Ishikawa (cell line): Measurements from ENCODE around the gene TUBGCP5.
A peak's percentile ranks its signal among the peaks of the same experiment; 100 is the strongest.

Experiments used
- CEBPB ChIP-seq: IDR thresholded peaks from 2 replicates; pipeline ENCODE4 v1.6.1; 2012
- CREB1 ChIP-seq: IDR thresholded peaks from 2 replicates; pipeline ENCODE4 v1.6.1; 2012; ENCODE audit warnings: low read depth
- EGR1 ChIP-seq: IDR thresholded peaks from 2 replicates; pipeline ENCODE4 v1.6.1; 2012
- EP300 ChIP-seq: IDR thresholded peaks from 2 replicates; pipeline ENCODE4 v1.6.1; 2012; ENCODE audit warnings: borderline replicate concordance
- FOXM1 ChIP-seq: IDR thresholded peaks from 2 replicates; pipeline ENCODE4 v1.6.1; 2012; ENCODE audit warnings: low read depth, borderline replicate concordance
- NFIC ChIP-seq: IDR thresholded peaks from 2 replicates; pipeline ENCODE4 v1.6.1; 2012
- RAD21 ChIP-seq: IDR thresholded peaks from 2 replicates; pipeline ENCODE4 v1.6.1; 2012; ENCODE audit warnings: low read depth
- TAF1 ChIP-seq: IDR thresholded peaks from 2 replicates; pipeline ENCODE4 v1.6.1; 2012; ENCODE audit warnings: low read depth, mild to moderate bottlenecking
- TCF12 ChIP-seq: IDR thresholded peaks from 2 replicates; pipeline ENCODE4 v1.6.1; 2012; ENCODE audit warnings: low read depth
- TEAD4 ChIP-seq: IDR thresholded peaks from 2 replicates; pipeline ENCODE4 v1.6.1; 2012
- YY1 ChIP-seq: IDR thresholded peaks from 2 replicates; pipeline ENCODE4 v1.6.1; 2012; ENCODE audit warnings: low read depth
- ZBTB7A ChIP-seq: IDR thresholded peaks from 2 replicates; pipeline ENCODE4 v1.6.1; 2012; ENCODE audit warnings: low read depth
- TF ChIP-seq, protein P1 (sequence below): IDR thresholded peaks from 2 replicates; pipeline ENCODE4 v1.6.1; 2012
- TF ChIP-seq, protein P2 (sequence below): IDR thresholded peaks from 2 replicates; pipeline ENCODE4 v1.6.1; 2012
- TF ChIP-seq, protein P3 (sequence below): IDR thresholded peaks from 2 replicates; pipeline ENCODE4 v1.6.1; 2012; ENCODE audit warnings: low read depth, mild to moderate bottlenecking

The TUBGCP5 gene

DNA sequence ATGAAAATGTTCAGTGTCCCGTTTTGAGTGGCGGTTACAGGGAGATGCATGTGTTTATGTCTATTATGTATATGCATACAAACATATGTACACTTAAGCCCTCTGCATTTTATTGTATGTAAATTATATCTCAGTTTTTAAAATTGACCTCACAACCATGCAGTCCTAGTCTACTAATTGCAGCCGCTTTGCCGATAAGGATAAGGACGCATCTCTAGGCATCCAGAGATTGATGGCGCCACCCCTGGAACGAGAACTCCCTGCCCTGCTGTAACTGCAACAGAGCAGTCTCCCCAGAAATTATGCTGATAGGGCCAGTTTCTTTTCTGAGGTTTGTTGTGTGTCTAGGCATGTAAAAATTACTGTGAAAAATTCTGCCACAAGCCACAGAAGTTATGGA lies 40.4 kb upstream of the TUBGCP5 start:
- no peak for TF ChIP-seq TCF12
- TF ChIP-seq, protein P1, sequence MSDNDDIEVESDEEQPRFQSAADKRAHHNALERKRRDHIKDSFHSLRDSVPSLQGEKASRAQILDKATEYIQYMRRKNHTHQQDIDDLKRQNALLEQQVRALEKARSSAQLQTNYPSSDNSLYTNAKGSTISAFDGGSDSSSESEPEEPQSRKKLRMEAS, result no peak
- no peak for TF ChIP-seq EGR1
- no peak for TF ChIP-seq NFIC
- TF ChIP-seq EP300, result no peak
- TF ChIP-seq, protein P2, sequence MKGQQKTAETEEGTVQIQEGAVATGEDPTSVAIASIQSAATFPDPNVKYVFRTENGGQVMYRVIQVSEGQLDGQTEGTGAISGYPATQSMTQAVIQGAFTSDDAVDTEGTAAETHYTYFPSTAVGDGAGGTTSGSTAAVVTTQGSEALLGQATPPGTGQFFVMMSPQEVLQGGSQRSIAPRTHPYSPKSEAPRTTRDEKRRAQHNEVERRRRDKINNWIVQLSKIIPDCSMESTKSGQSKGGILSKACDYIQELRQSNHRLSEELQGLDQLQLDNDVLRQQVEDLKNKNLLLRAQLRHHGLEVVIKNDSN, result no peak
- TF ChIP-seq CREB1, result no peak
- TF ChIP-seq, protein P3, sequence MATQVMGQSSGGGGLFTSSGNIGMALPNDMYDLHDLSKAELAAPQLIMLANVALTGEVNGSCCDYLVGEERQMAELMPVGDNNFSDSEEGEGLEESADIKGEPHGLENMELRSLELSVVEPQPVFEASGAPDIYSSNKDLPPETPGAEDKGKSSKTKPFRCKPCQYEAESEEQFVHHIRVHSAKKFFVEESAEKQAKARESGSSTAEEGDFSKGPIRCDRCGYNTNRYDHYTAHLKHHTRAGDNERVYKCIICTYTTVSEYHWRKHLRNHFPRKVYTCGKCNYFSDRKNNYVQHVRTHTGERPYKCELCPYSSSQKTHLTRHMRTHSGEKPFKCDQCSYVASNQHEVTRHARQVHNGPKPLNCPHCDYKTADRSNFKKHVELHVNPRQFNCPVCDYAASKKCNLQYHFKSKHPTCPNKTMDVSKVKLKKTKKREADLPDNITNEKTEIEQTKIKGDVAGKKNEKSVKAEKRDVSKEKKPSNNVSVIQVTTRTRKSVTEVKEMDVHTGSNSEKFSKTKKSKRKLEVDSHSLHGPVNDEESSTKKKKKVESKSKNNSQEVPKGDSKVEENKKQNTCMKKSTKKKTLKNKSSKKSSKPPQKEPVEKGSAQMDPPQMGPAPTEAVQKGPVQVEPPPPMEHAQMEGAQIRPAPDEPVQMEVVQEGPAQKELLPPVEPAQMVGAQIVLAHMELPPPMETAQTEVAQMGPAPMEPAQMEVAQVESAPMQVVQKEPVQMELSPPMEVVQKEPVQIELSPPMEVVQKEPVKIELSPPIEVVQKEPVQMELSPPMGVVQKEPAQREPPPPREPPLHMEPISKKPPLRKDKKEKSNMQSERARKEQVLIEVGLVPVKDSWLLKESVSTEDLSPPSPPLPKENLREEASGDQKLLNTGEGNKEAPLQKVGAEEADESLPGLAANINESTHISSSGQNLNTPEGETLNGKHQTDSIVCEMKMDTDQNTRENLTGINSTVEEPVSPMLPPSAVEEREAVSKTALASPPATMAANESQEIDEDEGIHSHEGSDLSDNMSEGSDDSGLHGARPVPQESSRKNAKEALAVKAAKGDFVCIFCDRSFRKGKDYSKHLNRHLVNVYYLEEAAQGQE, result no peak
- no peak for TF ChIP-seq CEBPB
- TF ChIP-seq YY1, result no peak
- no peak for TF ChIP-seq RAD21
- TF ChIP-seq FOXM1, result no peak
- no peak for TF ChIP-seq TAF1
- no peak for TF ChIP-seq TEAD4
- no peak for TF ChIP-seq ZBTB7A

DNA sequence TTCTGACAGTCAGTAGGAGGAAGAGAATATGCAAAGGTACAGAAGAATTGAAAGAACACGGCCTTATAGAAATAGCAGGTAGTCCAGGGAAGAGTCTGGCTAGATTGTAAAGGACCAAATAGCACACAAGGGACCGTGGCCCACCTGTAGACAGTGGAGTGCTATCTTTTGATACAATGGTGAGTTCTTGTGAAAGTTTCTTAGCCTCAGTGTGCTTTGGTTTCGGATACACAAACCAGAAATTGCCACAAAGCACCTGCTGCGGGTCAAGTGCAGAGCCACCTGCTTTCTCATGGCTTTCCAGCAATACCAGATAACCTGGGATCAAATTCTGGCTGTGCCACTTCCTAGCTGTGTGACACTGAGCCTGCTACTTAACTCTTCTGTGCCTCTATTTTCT lies 36.6 kb upstream of the TUBGCP5 start:
- TF ChIP-seq NFIC, result no peak

DNA sequence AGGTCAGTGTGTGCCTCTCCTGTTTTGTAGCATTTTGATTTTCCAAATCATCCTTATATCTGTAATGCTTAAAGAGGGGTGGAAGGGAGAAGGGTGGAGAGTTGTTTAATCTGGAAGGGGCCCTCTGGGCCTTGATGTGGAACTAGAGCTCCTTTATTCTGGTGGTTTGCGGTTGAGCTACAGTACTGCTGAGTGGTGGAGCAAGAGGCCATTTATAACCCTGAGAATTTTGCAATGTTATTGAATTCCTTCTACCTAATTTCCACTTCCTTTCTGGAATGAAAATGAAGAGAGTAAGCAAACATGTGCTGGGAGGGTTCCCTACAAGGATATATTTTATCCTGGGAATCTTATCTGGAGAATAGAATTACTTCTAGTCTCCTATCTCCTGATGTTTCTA lies 35.3 kb upstream of the TUBGCP5 start:
- TF ChIP-seq FOXM1 (no peak), RAD21 (no peak), ZBTB7A (no peak), TCF12 (no peak), TAF1 (no peak), YY1 (no peak), NFIC (no peak), EP300 (no peak), EGR1 (no peak), TEAD4 (no peak), CEBPB (no peak), CREB1 (no peak)
- TF ChIP-seq, protein P1, result no peak
- TF ChIP-seq, protein P2, result no peak
- TF ChIP-seq, protein P3, result no peak

DNA sequence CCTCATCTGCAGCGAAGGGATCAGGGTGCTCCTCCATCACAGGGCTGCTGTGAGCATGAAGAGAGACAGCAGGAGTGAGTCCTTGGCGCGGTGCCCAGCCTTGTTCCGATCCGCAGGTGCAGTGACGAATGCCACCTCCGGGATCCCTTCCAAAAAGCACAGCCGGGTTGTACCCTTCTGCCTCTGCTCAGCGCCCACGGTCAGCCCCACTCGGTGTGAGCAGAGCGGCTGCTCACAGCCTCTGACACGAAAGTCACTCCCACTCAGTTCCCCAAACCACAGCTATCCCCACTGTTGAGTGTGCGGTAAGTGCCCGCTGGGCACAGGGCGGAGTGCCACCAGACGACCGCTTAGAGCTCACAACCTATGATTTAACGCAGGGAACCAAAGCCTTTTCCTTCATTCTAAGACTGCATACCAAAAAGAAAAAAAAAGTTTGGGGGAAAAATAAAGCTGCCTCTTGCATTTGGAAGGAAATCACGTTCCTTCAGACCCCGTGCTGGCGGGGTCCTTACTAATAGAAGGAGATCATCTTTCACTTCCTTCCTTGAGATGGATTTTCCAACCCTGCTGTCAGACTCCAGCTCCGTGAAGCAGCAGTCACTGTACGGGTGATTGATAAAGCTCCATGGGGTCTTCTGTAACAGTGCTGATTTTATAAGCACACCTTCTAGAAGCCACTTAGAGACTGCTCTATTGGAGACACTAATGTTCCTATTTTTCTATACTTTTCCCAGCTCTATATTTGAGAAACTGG lies 34.7 kb upstream of the TUBGCP5 start:
- TF ChIP-seq NFIC (peak; percentile 47), EGR1 (no peak), ZBTB7A (no peak)

DNA sequence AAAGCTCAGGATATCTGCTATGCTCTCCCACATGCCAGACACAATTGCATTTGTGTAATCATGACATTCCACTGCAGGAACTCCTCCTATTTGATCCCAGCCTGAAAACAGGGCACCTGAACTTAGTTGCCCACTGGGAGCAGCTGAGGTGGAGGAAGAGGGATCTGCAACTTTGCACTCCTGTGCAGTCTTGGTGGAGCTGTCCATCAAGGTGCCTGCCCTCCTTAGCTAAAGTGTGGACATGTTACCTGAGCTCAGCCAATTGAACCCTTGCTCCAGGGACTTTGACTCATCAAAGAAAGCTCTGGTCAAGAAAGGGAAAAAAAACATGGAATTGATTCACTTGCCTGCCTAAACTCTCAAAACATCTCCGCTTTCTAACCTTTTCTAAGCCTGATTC lies 33.3 kb upstream of the TUBGCP5 start:
- no peak for TF ChIP-seq ZBTB7A
- TF ChIP-seq, protein P3, result peak; percentile 40; the same call in 1 of the 2 replicates
